GM12878 (cell line): ENCODE results near the gene OR2A1.
"Not testable (repeated sequence)": the region's sequence is repeated elsewhere in the genome, so short reads cannot be mapped to it uniquely, and the experiment has no call there.

ENCODE experiments used
- CTCF ChIP-seq, 3 experiments: IDR thresholded peaks in 2 of 3; conservative IDR thresholded peaks in 1 of 3; 2 replicates each; pipeline ENCODE4 v1.5.1; 2011; ENCODE audit warnings: low read depth in 3 of 3, low read length in 3 of 3, mild to moderate bottlenecking in 3 of 3, control low read depth in 2 of 3, moderate library complexity in 2 of 3, inconsistent platforms in 1 of 3, mixed read lengths in 1 of 3; ENCODE audit not compliant: control insufficient read depth in 2 of 3, insufficient read depth in 1 of 3; ENCODE audit errors: extremely low read depth in 1 of 3
- EP300 ChIP-seq, 2 experiments: fragments of 150-350 bp in 1 of 2; IDR thresholded peaks; 2 replicates each; pipeline ENCODE4 v1.6.1; 2011 to 2012; ENCODE audit warnings: low read depth in 2 of 2, low read length in 2 of 2, borderline replicate concordance in 1 of 2, improper control_type of control experiment in 1 of 2, inconsistent platforms in 1 of 2; ENCODE audit not compliant: control insufficient read depth in 1 of 2

GRCh38 chr7:144331221-144331995 is 19.2 kb downstream of the OR2A1 start:
- not testable (repeated sequence) for TF ChIP-seq CTCF (IDR thresholded peaks at IDR 0.05 in 2 of 3, conservative IDR thresholded peaks at IDR 0.05 in 1 of 3; ENCODE audit: control insufficient read depth in 2 of 3, extremely low read depth in 1 of 3, insufficient read depth in 1 of 3, low read depth in 3 of 3, low read length in 3 of 3); EP300 (IDR thresholded peaks at IDR 0.05; ENCODE audit: borderline replicate concordance in 1 of 2, control insufficient read depth in 1 of 2, low read depth in 2 of 2, low read length in 2 of 2)
